Measurements from ENCODE around the gene KIAA2012.

KIAA2012 gene

GRCh38 chr2:202049092-202049728, 23.8 kb upstream of the KIAA2012 start:
- H3K27me3 ChIP-seq (ENCODE audit: insufficient read depth, poor library complexity, severe bottlenecking), result no peaks in the 10 kb centered on the region
- H3K27ac ChIP-seq (replicated peaks), result no peak overlapping the region
- TF ChIP-seq GABPA (IDR thresholded peaks at IDR 0.05; ENCODE audit: low read depth) (no peak), POLR2AphosphoS5 (IDR thresholded peaks at IDR 0.05; ENCODE audit: low read depth) (no peak), SPI1 (IDR thresholded peaks at IDR 0.05; ENCODE audit: borderline replicate concordance, low read depth) (no peak), CTCF (IDR thresholded peaks at IDR 0.05; ENCODE audit: insufficient read depth, low read length) (no peak), REST (IDR thresholded peaks at IDR 0.05; ENCODE audit: insufficient replicate concordance, low read depth) (no peak)
- no peak for DNase-seq (ENCODE audit: low read depth in 1 of 2, low spot score in 1 of 2)
- no peak overlapping the region for H3K4me3 ChIP-seq (replicated peaks; ENCODE audit: insufficient read depth, low read length)

- Histone ChIP-seq H3K27me3 (ENCODE audit: insufficient read depth, poor library complexity, severe bottlenecking) (no peaks in the 10 kb centered on the region), H3K4me3 (replicated peaks; ENCODE audit: insufficient read depth, low read length) (no peak overlapping the region), H3K27ac (replicated peaks) (no peak overlapping the region)
- DNase-seq (ENCODE audit: low read depth in 1 of 2, low spot score in 1 of 2), result no peak
- no peak for TF ChIP-seq SPI1 (IDR thresholded peaks at IDR 0.05; ENCODE audit: borderline replicate concordance, low read depth)
- TF ChIP-seq CTCF (IDR thresholded peaks at IDR 0.05; ENCODE audit: insufficient read depth, low read length), result no peak
- no peak for TF ChIP-seq POLR2AphosphoS5 (IDR thresholded peaks at IDR 0.05; ENCODE audit: low read depth)
- no peak for TF ChIP-seq REST (IDR thresholded peaks at IDR 0.05; ENCODE audit: insufficient replicate concordance, low read depth)
- no peak for TF ChIP-seq GABPA (IDR thresholded peaks at IDR 0.05; ENCODE audit: low read depth)
These were observed 23.2 kb upstream of the KIAA2012 start for GRCh38 chr2:202049840-202050239.

DNA sequence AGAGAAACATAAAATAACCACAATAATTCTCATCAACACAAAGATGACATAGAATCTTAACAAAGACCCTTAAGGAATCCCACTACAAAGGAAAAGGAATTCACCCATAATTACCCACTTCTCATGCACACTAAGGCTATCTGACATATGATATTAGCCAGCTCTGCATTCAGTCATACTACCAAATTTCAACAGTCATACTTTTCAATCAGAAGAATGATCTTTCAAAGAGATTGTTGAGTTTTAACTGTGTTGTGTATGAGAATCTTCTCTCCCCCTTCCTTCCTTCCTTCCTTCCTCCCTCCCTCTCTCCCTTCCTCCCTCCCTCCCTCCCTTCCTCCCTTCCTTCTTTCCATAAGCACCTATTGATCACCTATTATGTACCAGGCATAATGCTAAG, 22.4 kb upstream of the KIAA2012 start:
- H3K27me3 ChIP-seq (ENCODE audit: insufficient read depth, poor library complexity, severe bottlenecking), result no peaks in the 10 kb centered on the region
- TF ChIP-seq POLR2AphosphoS5 (IDR thresholded peaks at IDR 0.05; ENCODE audit: low read depth), result no peak
- no peak for TF ChIP-seq GABPA (IDR thresholded peaks at IDR 0.05; ENCODE audit: low read depth)
- no peak for TF ChIP-seq SPI1 (IDR thresholded peaks at IDR 0.05; ENCODE audit: borderline replicate concordance, low read depth)
- TF ChIP-seq CTCF (IDR thresholded peaks at IDR 0.05; ENCODE audit: insufficient read depth, low read length), result no peak
- no peak for TF ChIP-seq REST (IDR thresholded peaks at IDR 0.05; ENCODE audit: insufficient replicate concordance, low read depth)
- no peak overlapping the region for H3K27ac ChIP-seq (replicated peaks)
- H3K4me3 ChIP-seq (replicated peaks; ENCODE audit: insufficient read depth, low read length), result no peak overlapping the region
- no peak for DNase-seq (ENCODE audit: low read depth in 1 of 2, low spot score in 1 of 2)

Data from HL-60 (cell line).